Thyroid gland (tissue), 4 donors: ENCODE measurements around the gene ZDHHC23. TPM values are rescaled to one million over a fixed set of nuclear protein-coding genes. Genes with fewer than 3 reads are reported as not detected.

Experiments used
- DNase-seq, 2 donors: peaks; one replicate each; pipeline ENCODE4 v3.0.0-alpha.2; 2019
- H3K27ac ChIP-seq, 3 donors: fragments of 200-600 bp; sonication (generic); 1 replicate in 2 of 3; 2 replicates in 1 of 3; pipeline ENCODE4 v1.5.1; 2016 to 2019; ENCODE audit warnings: mild to moderate bottlenecking in 1 of 3, moderate library complexity in 1 of 3
- H3K27me3 ChIP-seq: fragments of 200-600 bp; sonication (generic); one replicate; pipeline ENCODE4 v1.5.1; 2019
- H3K36me3 ChIP-seq, 2 donors: fragments of 200-600 bp; sonication (generic); one replicate each; pipeline ENCODE4 v1.5.1; 2016 to 2019
- H3K4me1 ChIP-seq, 2 donors: fragments of 200-600 bp; sonication (generic); one replicate each; pipeline ENCODE4 v1.5.1; 2017 to 2019
- H3K4me3 ChIP-seq, 3 donors: fragments of 200-600 bp; sonication (generic); replicated peaks in 1 of 3; 1 replicate in 2 of 3; 2 replicates in 1 of 3; pipeline ENCODE4 v1.5.1; 2016; ENCODE audit warnings: mild to moderate bottlenecking in 1 of 3
- H3K9me3 ChIP-seq: fragments of 200-600 bp; sonication (generic); one replicate; pipeline ENCODE4 v1.5.1; 2017
- CTCF ChIP-seq, 6 experiments: fragments of 200-600 bp in 3 of 6; fragments of 450-650 bp in 3 of 6; sonication (generic) in 3 of 6; IDR thresholded peaks; one replicate each; pipeline ENCODE4 v1.5.1; 2016 to 2019; ENCODE audit warnings: antibody characterized with exemption in 6 of 6, mild to moderate bottlenecking in 2 of 6, inconsistent platforms in 1 of 6, moderate library complexity in 1 of 6
- POLR2A ChIP-seq, 2 donors: fragments of 450-650 bp; IDR thresholded peaks; one replicate each; pipeline ENCODE4 v1.6.1; 2017; ENCODE audit warnings: antibody characterized with exemption in 2 of 2, mild to moderate bottlenecking in 2 of 2, moderate library complexity in 1 of 2
- WGBS, 2 donors: methylation state at CpG; one replicate each; pipeline ENCODE4 v1.1.5; 2017; 5-methylcytosine and 5-hydroxymethylcytosine counted together
- intact Hi-C: fragments of 100-400 bp; cut with DNase I; formaldehyde crosslinking; loops from one replicate; pipeline ENCODE4 v1.15.1; 2023
- total RNA-seq, 4 donors: library from RNA; depleted of rRNA; stranded (reverse); fragments of >200 nt; gene quantifications; one replicate each; pipeline ENCODE4 v1.2.3, GENCODE V29; 2016

The ZDHHC23 gene
- 10 to 100 TPM; 16.8 to 35.0 (median 25.7) TPM for total RNA-seq

- peak within 1 kb of the TSS; percentile 54 to 70 (median 57) for H3K4me3 ChIP-seq
- DNase-seq = peak; percentile 91 to 92
- no peaks in the 10 kb centered on the region for H3K9me3 ChIP-seq
- H3K4me1 ChIP-seq = peaks cover 7 to 12% of the 10 kb centered on the region in 2 donors
- H3K36me3 ChIP-seq = no peaks in the 10 kb centered on the region
- TF ChIP-seq POLR2A (IDR thresholded peaks at IDR 0.05) (peak; percentile 12 to 61), CTCF (IDR thresholded peaks at IDR 0.05) (no peak)
- intact Hi-C loops = no loop called here
- 1 to 2% methylated on average over 6 to 28 of the region's 80 CpGs for WGBS, 2 donors
- H3K27me3 ChIP-seq = no peaks in the 10 kb centered on the region
- H3K27ac ChIP-seq = peak within 1 kb of the TSS; percentile 43 to 83 (median 52)
These were observed at the start of gene ZDHHC23 for GRCh38 chr3:113947372-113948014. ZDHHC23 (plus strand) TSS chr3:113948013; CDS start chr3:113948803, 790 bp downstream.

GRCh38 chr3:113898892-113899291, 48.9 kb upstream of the ZDHHC23 start:
- H3K4me1 ChIP-seq = no peaks in the 10 kb centered on the region
- H3K27me3 ChIP-seq = no peaks in the 10 kb centered on the region
- H3K27ac ChIP-seq = no peak overlapping the region
- intact Hi-C loops = no loop called here
- TF ChIP-seq CTCF (IDR thresholded peaks at IDR 0.05) (no peak), POLR2A (IDR thresholded peaks at IDR 0.05) (no peak)
- DNase-seq = no peak
- no peaks in the 10 kb centered on the region for H3K36me3 ChIP-seq
- H3K4me3 ChIP-seq = no peak overlapping the region
- WGBS, 2 donors = 86 to 91% methylated on average over 2 of the region's 2 CpGs
- no peaks in the 10 kb centered on the region for H3K9me3 ChIP-seq

- no peak overlapping the region for H3K4me3 ChIP-seq
- no peaks in the 10 kb centered on the region for H3K27me3 ChIP-seq
- WGBS, 2 donors = 92 to 95% methylated on average over 4 of the region's 4 CpGs
- H3K27ac ChIP-seq = no peak overlapping the region
- no peaks in the 10 kb centered on the region for H3K4me1 ChIP-seq
- H3K36me3 ChIP-seq = no peaks in the 10 kb centered on the region
- TF ChIP-seq POLR2A (IDR thresholded peaks at IDR 0.05) (no peak), CTCF (IDR thresholded peaks at IDR 0.05) (no peak)
- no peaks in the 10 kb centered on the region for H3K9me3 ChIP-seq
- intact Hi-C loops = no loop called here
- no peak for DNase-seq
These were observed 41.2 kb upstream of the ZDHHC23 start for GRCh38 chr3:113906568-113907140.

- no peaks in the 10 kb centered on the region for H3K36me3 ChIP-seq
- no peak overlapping the region for H3K27ac ChIP-seq
- H3K9me3 ChIP-seq = no peaks in the 10 kb centered on the region
- H3K27me3 ChIP-seq = no peaks in the 10 kb centered on the region
- TF ChIP-seq POLR2A (IDR thresholded peaks at IDR 0.05) (no peak), CTCF (IDR thresholded peaks at IDR 0.05) (no peak)
- intact Hi-C loops = no loop called here
- H3K4me1 ChIP-seq = no peaks in the 10 kb centered on the region
- no peak overlapping the region for H3K4me3 ChIP-seq
- no peak for DNase-seq
These were observed 39.7 kb upstream of the ZDHHC23 start for GRCh38 chr3:113908133-113908532.

GRCh38 chr3:113910966-113911365, 36.8 kb upstream of the ZDHHC23 start:
- TF ChIP-seq POLR2A (IDR thresholded peaks at IDR 0.05) = no peak
- TF ChIP-seq CTCF (IDR thresholded peaks at IDR 0.05) = no peak

More at GRCh38 chr3:113910966-113911365, 36.8 kb upstream of the ZDHHC23 start:
- H3K4me1 ChIP-seq = no peaks in the 10 kb centered on the region
- H3K36me3 ChIP-seq = no peaks in the 10 kb centered on the region
- no peaks in the 10 kb centered on the region for H3K27me3 ChIP-seq
- H3K27ac ChIP-seq = no peak overlapping the region
- 56 to 67% methylated on average over 5 of the region's 5 CpGs for WGBS, 2 donors
- no peak overlapping the region for H3K4me3 ChIP-seq
- intact Hi-C loops = loop anchor here (5.0 kb wide), 1 partner anchor 74 kb away; the partner anchor contains the start of gene GRAMD1C
- no peaks in the 10 kb centered on the region for H3K9me3 ChIP-seq
- no peak for DNase-seq
